GM18907 (cell line): ENCODE measurements around the gene C16orf89.
"Not testable (repeated sequence)": the region's sequence is repeated elsewhere in the genome, so short reads cannot be mapped to it uniquely, and the experiment has no call there.

ENCODE experiments used
- ATAC-seq: cut with Tn5 transposase; IDR thresholded peaks from one replicate; pipeline ENCODE4 v1.9.1; 2021; ENCODE audit warnings: mild to moderate bottlenecking, moderate library complexity; ENCODE audit not compliant: unreplicated experiment

Gene C16orf89

GRCh38 chr16:5062790-5063765 is 2.7 kb downstream of the C16orf89 start:
- no peak for ATAC-seq

GRCh38 chr16:5062051-5062450 is 3.7 kb downstream of the C16orf89 start:
- no peak for ATAC-seq

- no peak for ATAC-seq
Measured at GRCh38 chr16:5060073-5060641, 5.6 kb downstream of the C16orf89 start.

GRCh38 chr16:5059386-5060072 is 6.2 kb downstream of the C16orf89 start:
- ATAC-seq: no peak

- no peak for ATAC-seq
Measured at GRCh38 chr16:5058476-5058875, 7.3 kb downstream of the C16orf89 start.

- no peak for ATAC-seq
Measured at GRCh38 chr16:5056352-5056751, 9.4 kb downstream of the C16orf89 start.

GRCh38 chr16:5054876-5055865 is 10.6 kb downstream of the C16orf89 start:
- ATAC-seq: no peak

- no peak for ATAC-seq
Measured at GRCh38 chr16:5046914-5047313, 18.8 kb downstream of the C16orf89 start.

- ATAC-seq: no peak
Measured at GRCh38 chr16:5045499-5046115, 20.1 kb downstream of the C16orf89 start.

GRCh38 chr16:5044581-5044980 is 21.2 kb downstream of the C16orf89 start:
- ATAC-seq: not testable (repeated sequence)

- ATAC-seq: no peak
Measured at GRCh38 chr16:5044011-5044540, 21.7 kb downstream of the C16orf89 start.

- ATAC-seq: no peak
Measured at GRCh38 chr16:5042574-5043171, 23.1 kb downstream of the C16orf89 start.

- no peak for ATAC-seq
Measured at GRCh38 chr16:5041600-5042133, 24.1 kb downstream of the C16orf89 start.

GRCh38 chr16:5040451-5040850 is 25.3 kb downstream of the C16orf89 start:
- ATAC-seq: no peak

GRCh38 chr16:5036228-5037156 is 29.3 kb downstream of the C16orf89 start:
- no peak for ATAC-seq

GRCh38 chr16:5035909-5036227 is 29.9 kb downstream of the C16orf89 start:
- ATAC-seq: no peak

GRCh38 chr16:5034167-5034523 is 31.6 kb downstream of the C16orf89 start:
- ATAC-seq: no peak
